PFSK-1 (cell line): Measurements from ENCODE around the gene RCSD1.

Experiments
- POLR2AphosphoS5 ChIP-seq: IDR thresholded peaks from 2 replicates; pipeline ENCODE4 v1.6.1; 2012; ENCODE audit warnings: low read depth, mild to moderate bottlenecking, control low read depth, low read length, moderate library complexity
- SIN3A ChIP-seq: IDR thresholded peaks from 2 replicates; pipeline ENCODE4 v1.6.1; 2012; ENCODE audit warnings: mild to moderate bottlenecking, low read length, moderate library complexity, borderline replicate concordance; ENCODE audit not compliant: insufficient read depth
- TAF1 ChIP-seq: IDR thresholded peaks from 2 replicates; pipeline ENCODE4 v1.6.1; 2012; ENCODE audit warnings: low read length, control low read depth, borderline replicate concordance; ENCODE audit not compliant: insufficient read depth

DNA sequence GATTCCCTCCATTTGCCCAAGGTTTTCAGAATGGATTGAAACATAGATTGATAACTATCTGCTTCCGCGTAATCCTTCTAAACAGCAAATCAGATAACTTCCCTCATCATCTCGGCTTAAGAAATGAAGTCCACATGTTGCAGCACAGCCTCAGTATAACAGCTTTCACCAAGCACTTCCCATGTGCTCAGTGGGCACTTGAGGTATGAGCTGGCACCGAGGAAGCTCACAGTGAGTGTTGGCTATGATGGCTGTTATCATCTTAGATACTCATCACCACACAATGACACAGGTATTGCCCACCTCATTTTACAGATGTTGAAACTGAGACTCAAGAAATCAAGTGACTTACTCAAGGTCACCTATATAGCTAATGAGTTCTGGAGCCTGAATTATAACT, 43.2 kb downstream of the RCSD1 start:
- TF ChIP-seq SIN3A (no peak), POLR2AphosphoS5 (no peak), TAF1 (no peak)
